HepG2 (cell line): Measurements from ENCODE around the gene ZNRF3. TPM values are rescaled to one million over a fixed set of nuclear protein-coding genes. Genes with fewer than 3 reads are reported as not detected.

ENCODE experiments used
- CEBPB ChIP-seq: IDR thresholded peaks from 2 replicates; pipeline ENCODE4 v1.6.1; 2011; ENCODE audit warnings: low read depth, low read length, improper control_type of control experiment, borderline replicate concordance
- ETV6 ChIP-seq: sonication (generic); formaldehyde crosslinking; conservative IDR thresholded peaks from 2 replicates; pipeline ENCODE4 v1.4.0; 2020; ENCODE audit warnings: missing genetic modification reagents
- HDAC6 ChIP-seq: fragments of 200-600 bp; sonication (generic); IDR thresholded peaks from 2 replicates; pipeline ENCODE4 v1.7.0; 2017; ENCODE audit warnings: mild to moderate bottlenecking, antibody characterized with exemption, low read length, low read depth
- HNF4A ChIP-seq: sonication (generic); formaldehyde crosslinking; IDR thresholded peaks from 2 replicates; pipeline ENCODE4 v1.4.0; 2020; ENCODE audit warnings: missing genetic modification reagents
- HNRNPL ChIP-seq: fragments of 200-400 bp; formaldehyde crosslinking; IDR thresholded peaks from 2 replicates; pipeline ENCODE4 v1.6.1; 2017; ENCODE audit warnings: mild to moderate bottlenecking, low read depth, low read length
- NFATC3 ChIP-seq: sonication (generic); formaldehyde crosslinking; IDR thresholded peaks from 2 replicates; pipeline ENCODE4 v1.5.1; 2020; ENCODE audit warnings: mild to moderate bottlenecking, missing genetic modification reagents
- NR2F6 ChIP-seq, 2 experiments: IDR thresholded peaks; 2 replicates each; pipeline ENCODE4 v1.6.1; 2016; ENCODE audit warnings: antibody characterized with exemption in 1 of 2, mild to moderate bottlenecking in 1 of 2
- PAWR ChIP-seq: sonication (generic); formaldehyde crosslinking; IDR thresholded peaks from 2 replicates; pipeline ENCODE4 v1.4.0; 2020; ENCODE audit warnings: missing genetic modification reagents, mild to moderate bottlenecking, borderline replicate concordance
- PCBP1 ChIP-seq: fragments of 200-400 bp; formaldehyde crosslinking; IDR thresholded peaks from 2 replicates; pipeline ENCODE4 v1.6.1; 2017; ENCODE audit warnings: mild to moderate bottlenecking, low read depth, low read length, borderline replicate concordance
- RFX3 ChIP-seq: IDR thresholded peaks from 2 replicates; pipeline ENCODE4 v1.6.1; 2016; ENCODE audit warnings: missing biosample characterization, missing genetic modification reagents
- SIN3A ChIP-seq: IDR thresholded peaks from 2 replicates; pipeline ENCODE4 v1.6.1; 2011; ENCODE audit warnings: low read depth, mild to moderate bottlenecking, control low read depth, low read length, borderline replicate concordance
- TARDBP ChIP-seq: sonication (generic); formaldehyde crosslinking; IDR thresholded peaks from 2 replicates; pipeline ENCODE4 v1.8.0; 2022; ENCODE audit warnings: mild to moderate bottlenecking, missing genetic modification reagents
- ZBTB38 ChIP-seq: sonication (generic); formaldehyde crosslinking; IDR thresholded peaks from 2 replicates; pipeline ENCODE4 v1.5.1; 2020; ENCODE audit warnings: mild to moderate bottlenecking, missing genetic modification reagents
- ZFP82 ChIP-seq: sonication (generic); formaldehyde crosslinking; IDR thresholded peaks from 2 replicates; pipeline ENCODE4 v1.5.1; 2020; ENCODE audit warnings: mild to moderate bottlenecking, missing genetic modification reagents, borderline replicate concordance
- ZNF354B ChIP-seq: sonication (generic); formaldehyde crosslinking; IDR thresholded peaks from 2 replicates; pipeline ENCODE4 v1.8.0; 2022; ENCODE audit warnings: mild to moderate bottlenecking, missing genetic modification reagents
- ZNF431 ChIP-seq: sonication (generic); formaldehyde crosslinking; IDR thresholded peaks from 2 replicates; pipeline ENCODE4 v1.9.0; 2022; ENCODE audit warnings: missing genetic modification reagents, low read depth, mild to moderate bottlenecking, borderline replicate concordance
- ZNF556 ChIP-seq: sonication (generic); formaldehyde crosslinking; IDR thresholded peaks from 2 replicates; pipeline ENCODE4 v1.4.0; 2020; ENCODE audit warnings: mild to moderate bottlenecking, missing genetic modification reagents, borderline replicate concordance
- ZNF570 ChIP-seq: sonication (generic); formaldehyde crosslinking; IDR thresholded peaks from 2 replicates; pipeline ENCODE4 v1.4.0; 2020; ENCODE audit warnings: mild to moderate bottlenecking, missing genetic modification reagents, borderline replicate concordance
- ZNF572 ChIP-seq: sonication (generic); formaldehyde crosslinking; IDR thresholded peaks from 2 replicates; pipeline ENCODE4 v1.5.1; 2020; ENCODE audit warnings: mild to moderate bottlenecking, missing genetic modification reagents
- ZNF598 ChIP-seq: sonication (generic); formaldehyde crosslinking; IDR thresholded peaks from 2 replicates; pipeline ENCODE4 v1.5.1; 2020; ENCODE audit warnings: mild to moderate bottlenecking, missing genetic modification reagents, borderline replicate concordance
- ZNF724P ChIP-seq: sonication (generic); formaldehyde crosslinking; IDR thresholded peaks from 2 replicates; pipeline ENCODE4 v1.8.0; 2022; ENCODE audit warnings: missing genetic modification reagents, borderline replicate concordance
- polyA plus RNA-seq, 8 experiments: library from polyadenylated mRNA; depleted of rRNA in 3 of 8; stranded (reverse) in 7 of 8; unstranded in 1 of 8; fragments of >200 nt; fragmentation: Illumina TruSeq in 4 of 8; extraction: Trizol in 4 of 8; gene quantifications; 2 replicates each; pipeline versions ENCODE4 v1.2.1 to v1.2.3, GENCODE V29; 2011 to 2016; ENCODE audit warnings: low read depth in 4 of 8, missing spikeins in 1 of 8, mixed read lengths in 1 of 8; ENCODE audit not compliant: insufficient read depth in 1 of 8
- total RNA-seq, 5 experiments: library from RNA; depleted of rRNA; stranded (reverse); fragments of >200 nt; fragmentation: Illumina TruSeq; extraction: Trizol; gene quantifications; 2 replicates each; pipeline ENCODE4 v1.2.3, GENCODE V29; 2016; ENCODE audit warnings: low read depth in 1 of 5
- TF ChIP-seq, protein P1 (sequence below): fragments of 450-650 bp; IDR thresholded peaks from 2 replicates; pipeline ENCODE4 v1.6.1; 2017; ENCODE audit warnings: mild to moderate bottlenecking
- TF ChIP-seq, protein P2 (sequence below): sonication (generic); formaldehyde crosslinking; IDR thresholded peaks from 2 replicates; pipeline ENCODE4 v1.8.1; 2023; ENCODE audit warnings: mild to moderate bottlenecking, missing genetic modification reagents
- TF ChIP-seq, protein P3 (sequence below): sonication (generic); formaldehyde crosslinking; IDR thresholded peaks from 2 replicates; pipeline ENCODE4; 2020; ENCODE audit warnings: missing genetic modification reagents, mild to moderate bottlenecking, borderline replicate concordance

The ZNRF3 gene
- total and polyA plus RNA-seq, 2 of the 13 experiments (the other 11 are each of a cell fraction or from before 2014, with no cell fraction given), result 20.3 to 36.7 TPM

DNA sequence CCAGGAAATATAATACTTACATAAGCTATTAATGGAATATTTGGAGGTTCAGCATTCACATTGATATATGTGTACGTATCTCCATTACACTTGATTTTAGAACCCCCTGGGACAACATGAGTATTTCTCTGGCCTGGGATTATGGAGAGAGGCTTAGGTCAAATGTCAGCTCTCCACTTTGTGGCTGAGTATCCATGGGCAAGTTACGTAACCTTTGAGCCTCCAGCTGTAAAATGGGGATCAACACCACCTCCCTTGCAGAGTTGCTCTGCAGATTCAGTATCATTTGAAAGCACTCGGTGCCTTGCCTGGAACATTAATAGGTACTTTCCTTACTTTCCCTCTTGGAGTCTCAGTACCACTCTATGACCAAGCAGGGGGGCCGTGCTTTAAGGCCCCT, 145.1 kb downstream of the ZNRF3 start (continued):
- TF ChIP-seq ZNF556 (CRISPR knock-in tag), result no peak
- TF ChIP-seq ZNF570 (CRISPR knock-in tag), result no peak
- no peak for TF ChIP-seq ZNF598 (CRISPR knock-in tag)
- TF ChIP-seq RFX3 (CRISPR knock-in tag), result no peak
- TF ChIP-seq, protein P1, sequence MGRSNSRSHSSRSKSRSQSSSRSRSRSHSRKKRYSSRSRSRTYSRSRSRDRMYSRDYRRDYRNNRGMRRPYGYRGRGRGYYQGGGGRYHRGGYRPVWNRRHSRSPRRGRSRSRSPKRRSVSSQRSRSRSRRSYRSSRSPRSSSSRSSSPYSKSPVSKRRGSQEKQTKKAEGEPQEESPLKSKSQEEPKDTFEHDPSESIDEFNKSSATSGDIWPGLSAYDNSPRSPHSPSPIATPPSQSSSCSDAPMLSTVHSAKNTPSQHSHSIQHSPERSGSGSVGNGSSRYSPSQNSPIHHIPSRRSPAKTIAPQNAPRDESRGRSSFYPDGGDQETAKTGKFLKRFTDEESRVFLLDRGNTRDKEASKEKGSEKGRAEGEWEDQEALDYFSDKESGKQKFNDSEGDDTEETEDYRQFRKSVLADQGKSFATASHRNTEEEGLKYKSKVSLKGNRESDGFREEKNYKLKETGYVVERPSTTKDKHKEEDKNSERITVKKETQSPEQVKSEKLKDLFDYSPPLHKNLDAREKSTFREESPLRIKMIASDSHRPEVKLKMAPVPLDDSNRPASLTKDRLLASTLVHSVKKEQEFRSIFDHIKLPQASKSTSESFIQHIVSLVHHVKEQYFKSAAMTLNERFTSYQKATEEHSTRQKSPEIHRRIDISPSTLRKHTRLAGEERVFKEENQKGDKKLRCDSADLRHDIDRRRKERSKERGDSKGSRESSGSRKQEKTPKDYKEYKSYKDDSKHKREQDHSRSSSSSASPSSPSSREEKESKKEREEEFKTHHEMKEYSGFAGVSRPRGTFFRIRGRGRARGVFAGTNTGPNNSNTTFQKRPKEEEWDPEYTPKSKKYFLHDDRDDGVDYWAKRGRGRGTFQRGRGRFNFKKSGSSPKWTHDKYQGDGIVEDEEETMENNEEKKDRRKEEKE, result no peak
- no peak for TF ChIP-seq PCBP1
- TF ChIP-seq SIN3A, result no peak
- no peak for TF ChIP-seq ZNF724P (CRISPR knock-in tag)
- no peak for TF ChIP-seq ZNF354B (CRISPR knock-in tag)
- peak; percentile 43; the same call in 1 of the 2 replicates for TF ChIP-seq HNF4A (CRISPR knock-in tag)
- TF ChIP-seq, protein P2, sequence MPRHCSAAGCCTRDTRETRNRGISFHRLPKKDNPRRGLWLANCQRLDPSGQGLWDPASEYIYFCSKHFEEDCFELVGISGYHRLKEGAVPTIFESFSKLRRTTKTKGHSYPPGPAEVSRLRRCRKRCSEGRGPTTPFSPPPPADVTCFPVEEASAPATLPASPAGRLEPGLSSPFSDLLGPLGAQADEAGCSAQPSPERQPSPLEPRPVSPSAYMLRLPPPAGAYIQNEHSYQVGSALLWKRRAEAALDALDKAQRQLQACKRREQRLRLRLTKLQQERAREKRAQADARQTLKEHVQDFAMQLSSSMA (CRISPR knock-in tag), result no peak
- TF ChIP-seq ETV6, result no peak
- TF ChIP-seq ZNF572 (CRISPR knock-in tag), result no peak
- TF ChIP-seq, protein P3, sequence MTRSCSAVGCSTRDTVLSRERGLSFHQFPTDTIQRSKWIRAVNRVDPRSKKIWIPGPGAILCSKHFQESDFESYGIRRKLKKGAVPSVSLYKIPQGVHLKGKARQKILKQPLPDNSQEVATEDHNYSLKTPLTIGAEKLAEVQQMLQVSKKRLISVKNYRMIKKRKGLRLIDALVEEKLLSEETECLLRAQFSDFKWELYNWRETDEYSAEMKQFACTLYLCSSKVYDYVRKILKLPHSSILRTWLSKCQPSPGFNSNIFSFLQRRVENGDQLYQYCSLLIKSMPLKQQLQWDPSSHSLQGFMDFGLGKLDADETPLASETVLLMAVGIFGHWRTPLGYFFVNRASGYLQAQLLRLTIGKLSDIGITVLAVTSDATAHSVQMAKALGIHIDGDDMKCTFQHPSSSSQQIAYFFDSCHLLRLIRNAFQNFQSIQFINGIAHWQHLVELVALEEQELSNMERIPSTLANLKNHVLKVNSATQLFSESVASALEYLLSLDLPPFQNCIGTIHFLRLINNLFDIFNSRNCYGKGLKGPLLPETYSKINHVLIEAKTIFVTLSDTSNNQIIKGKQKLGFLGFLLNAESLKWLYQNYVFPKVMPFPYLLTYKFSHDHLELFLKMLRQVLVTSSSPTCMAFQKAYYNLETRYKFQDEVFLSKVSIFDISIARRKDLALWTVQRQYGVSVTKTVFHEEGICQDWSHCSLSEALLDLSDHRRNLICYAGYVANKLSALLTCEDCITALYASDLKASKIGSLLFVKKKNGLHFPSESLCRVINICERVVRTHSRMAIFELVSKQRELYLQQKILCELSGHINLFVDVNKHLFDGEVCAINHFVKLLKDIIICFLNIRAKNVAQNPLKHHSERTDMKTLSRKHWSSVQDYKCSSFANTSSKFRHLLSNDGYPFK (CRISPR knock-in tag), result no peak
- peak; percentile 59; the same call in 1 of the 2 replicates for TF ChIP-seq NR2F6 (IDR thresholded peaks at IDR 0.05)
- TF ChIP-seq NR2F6 (CRISPR knock-in tag; IDR thresholded peaks at IDR 0.05), result peak; percentile 52
- TF ChIP-seq CEBPB, result peak; percentile 56; the same call in 1 of the 2 replicates
- no peak for TF ChIP-seq ZFP82 (CRISPR knock-in tag)
- no peak for TF ChIP-seq NFATC3 (CRISPR knock-in tag)
- TF ChIP-seq PAWR (CRISPR knock-in tag), result no peak
- TF ChIP-seq ZNF431 (CRISPR knock-in tag), result no peak
- TF ChIP-seq ZBTB38, result 0 out of 2 replicates have a peak, but pooled peaks have one; percentile 27
- no peak for TF ChIP-seq TARDBP (CRISPR knock-in tag)
- TF ChIP-seq HNRNPL, result no peak
- no peak for TF ChIP-seq HDAC6
